Mesothelial cell of epicardium (in vitro differentiated cells): ENCODE data around the gene FHL2. TPM values are rescaled to one million over a fixed set of nuclear protein-coding genes. Genes with fewer than 3 reads are reported as not detected.

ENCODE experiments used
- DNase-seq, 2 experiments: peaks; one replicate each; pipeline ENCODE4 v3.0.0; 2021; ENCODE audit warnings: low spot score in 2 of 2; ENCODE audit not compliant: unreplicated experiment in 2 of 2
- H3K27ac Mint-ChIP-seq: 2 replicates; pipeline ENCODE4 v1.8.0; 2021; ENCODE audit warnings: mixed read lengths
- H3K27me3 Mint-ChIP-seq: 2 replicates; pipeline ENCODE4 v1.8.0; 2021; ENCODE audit warnings: low read depth, mixed read lengths
- H3K36me3 Mint-ChIP-seq: 2 replicates; pipeline ENCODE4 v1.8.0; 2021; ENCODE audit warnings: mixed read lengths
- H3K4me1 Mint-ChIP-seq: 2 replicates; pipeline ENCODE4 v1.8.0; 2021; ENCODE audit warnings: mixed read lengths
- H3K4me3 Mint-ChIP-seq: 2 replicates; pipeline ENCODE4 v1.8.0; 2021; ENCODE audit warnings: mild to moderate bottlenecking, moderate library complexity, mixed read lengths
- H3K9me3 Mint-ChIP-seq: 2 replicates; pipeline ENCODE4 v1.8.0; 2021; ENCODE audit warnings: mixed read lengths
- total RNA-seq: library from RNA; stranded (reverse); gene quantifications from 3 replicates; pipeline ENCODE4 v1.2.1, GENCODE V29; 2021
- TF ChIP-seq, protein P1 (sequence below): fragments of 200-600 bp; sonication (generic); IDR thresholded peaks from one replicate; pipeline ENCODE4 v1.5.0; 2021; ENCODE audit warnings: antibody characterized with exemption; ENCODE audit not compliant: unreplicated experiment

The FHL2 gene
- total RNA-seq, 1 donor from 2014 or later: 37.9 TPM

DNA sequence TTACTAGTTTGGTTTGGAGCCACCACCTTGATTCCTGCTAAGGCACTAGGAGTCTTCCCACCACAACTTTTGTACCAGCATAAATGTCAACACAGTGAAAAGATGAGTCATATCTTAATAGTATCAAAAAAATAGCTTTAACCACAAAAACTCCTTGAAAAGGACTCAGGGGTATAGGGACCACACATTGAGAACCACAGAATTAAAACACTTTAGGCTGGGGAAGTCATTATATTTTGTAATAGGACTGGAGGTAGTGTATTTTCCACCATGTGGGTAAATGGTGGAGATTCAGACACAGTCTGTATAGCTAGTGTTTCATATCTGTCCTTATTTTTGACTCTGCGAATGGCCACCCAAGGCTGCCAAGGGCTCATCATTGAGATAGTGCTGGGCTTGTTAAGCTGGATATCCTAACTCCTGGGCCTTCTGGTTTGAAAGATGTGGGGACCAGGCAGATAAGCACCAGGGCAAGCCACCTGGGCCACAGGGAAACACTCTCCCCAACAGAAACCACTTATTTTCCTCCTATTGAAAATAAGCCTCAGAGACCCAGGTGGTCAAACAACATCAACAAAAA lies 19.1 kb upstream of the FHL2 start:
- Mint-ChIP-seq H3K36me3 (no peaks in the 10 kb centered on the region), H3K27ac (no peak overlapping the region), H3K27me3 (peaks cover 2% of the 10 kb centered on the region), H3K9me3 (peaks cover 10% of the 10 kb centered on the region), H3K4me3 (no peak overlapping the region), H3K4me1 (no peaks in the 10 kb centered on the region)
- TF ChIP-seq, protein P1, sequence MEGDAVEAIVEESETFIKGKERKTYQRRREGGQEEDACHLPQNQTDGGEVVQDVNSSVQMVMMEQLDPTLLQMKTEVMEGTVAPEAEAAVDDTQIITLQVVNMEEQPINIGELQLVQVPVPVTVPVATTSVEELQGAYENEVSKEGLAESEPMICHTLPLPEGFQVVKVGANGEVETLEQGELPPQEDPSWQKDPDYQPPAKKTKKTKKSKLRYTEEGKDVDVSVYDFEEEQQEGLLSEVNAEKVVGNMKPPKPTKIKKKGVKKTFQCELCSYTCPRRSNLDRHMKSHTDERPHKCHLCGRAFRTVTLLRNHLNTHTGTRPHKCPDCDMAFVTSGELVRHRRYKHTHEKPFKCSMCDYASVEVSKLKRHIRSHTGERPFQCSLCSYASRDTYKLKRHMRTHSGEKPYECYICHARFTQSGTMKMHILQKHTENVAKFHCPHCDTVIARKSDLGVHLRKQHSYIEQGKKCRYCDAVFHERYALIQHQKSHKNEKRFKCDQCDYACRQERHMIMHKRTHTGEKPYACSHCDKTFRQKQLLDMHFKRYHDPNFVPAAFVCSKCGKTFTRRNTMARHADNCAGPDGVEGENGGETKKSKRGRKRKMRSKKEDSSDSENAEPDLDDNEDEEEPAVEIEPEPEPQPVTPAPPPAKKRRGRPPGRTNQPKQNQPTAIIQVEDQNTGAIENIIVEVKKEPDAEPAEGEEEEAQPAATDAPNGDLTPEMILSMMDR: no peak
- no peak for DNase-seq

- Mint-ChIP-seq H3K27me3 (peaks cover 6% of the 10 kb centered on the region), H3K27ac (no peak overlapping the region), H3K4me3 (no peak overlapping the region), H3K9me3 (peaks cover 10% of the 10 kb centered on the region), H3K4me1 (no peaks in the 10 kb centered on the region), H3K36me3 (no peaks in the 10 kb centered on the region)
- TF ChIP-seq, protein P1: no peak
- no peak for DNase-seq
Measured at GRCh38 chr2:105416156-105416555, 17.3 kb upstream of the FHL2 start.

DNA sequence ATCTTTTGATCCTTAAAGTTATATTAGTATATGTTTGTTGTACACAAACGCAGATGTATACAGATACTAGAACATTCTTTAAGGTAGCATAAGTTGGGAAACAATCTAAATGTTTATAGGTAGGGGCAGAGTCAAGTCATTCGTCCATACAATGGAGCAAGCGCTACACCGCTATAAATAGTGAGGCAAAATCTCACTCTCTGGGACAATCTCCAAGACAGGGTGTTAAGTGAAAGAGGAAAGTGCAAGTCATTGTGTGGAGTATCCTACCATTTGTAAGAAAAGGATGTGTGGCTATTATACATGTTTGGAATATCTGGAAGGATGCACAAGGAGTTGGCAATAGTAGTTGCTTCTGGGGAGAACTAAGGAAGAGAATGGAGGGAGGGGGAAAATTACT lies 16.2 kb upstream of the FHL2 start:
- Mint-ChIP-seq H3K27ac (no peak overlapping the region), H3K9me3 (peaks cover 6% of the 10 kb centered on the region), H3K4me3 (no peak overlapping the region), H3K4me1 (peaks cover 4% of the 10 kb centered on the region), H3K27me3 (peaks cover 6% of the 10 kb centered on the region), H3K36me3 (no peaks in the 10 kb centered on the region)
- DNase-seq: no peak
- TF ChIP-seq, protein P1: no peak

- no peak overlapping the region for H3K4me3 Mint-ChIP-seq
Measured at GRCh38 chr2:105413206-105413605, 14.4 kb upstream of the FHL2 start.

GRCh38 chr2:105412584-105412983 lies 13.7 kb upstream of the FHL2 start:
- peaks cover 6% of the 10 kb centered on the region for H3K27me3 Mint-ChIP-seq
- peaks cover 4% of the 10 kb centered on the region for H3K4me1 Mint-ChIP-seq
- no peak overlapping the region for H3K27ac Mint-ChIP-seq
- no peaks in the 10 kb centered on the region for H3K36me3 Mint-ChIP-seq
- no peaks in the 10 kb centered on the region for H3K9me3 Mint-ChIP-seq
- DNase-seq: no peak
- no peak overlapping the region for H3K4me3 Mint-ChIP-seq
- TF ChIP-seq, protein P1: no peak

More at GRCh38 chr2:105413206-105413605, 14.4 kb upstream of the FHL2 start:
- H3K4me1 Mint-ChIP-seq: peaks cover 4% of the 10 kb centered on the region
- H3K27ac Mint-ChIP-seq: no peak overlapping the region
- no peaks in the 10 kb centered on the region for H3K9me3 Mint-ChIP-seq
- peaks cover 6% of the 10 kb centered on the region for H3K27me3 Mint-ChIP-seq
- no peak for DNase-seq
- no peaks in the 10 kb centered on the region for H3K36me3 Mint-ChIP-seq
- TF ChIP-seq, protein P1: no peak
